Thyroid gland (tissue), 4 donors: ENCODE measurements around the gene TAF7.

Experiments
- POLR2A ChIP-seq, 2 donors: fragments of 450-650 bp; IDR thresholded peaks; one replicate each; pipeline ENCODE4 v1.6.1; 2017; ENCODE audit warnings: antibody characterized with exemption in 2 of 2, mild to moderate bottlenecking in 2 of 2, moderate library complexity in 1 of 2
- TF ChIP-seq, protein P1 (sequence below), 6 experiments: fragments of 200-600 bp in 3 of 6; fragments of 450-650 bp in 3 of 6; sonication (generic) in 3 of 6; IDR thresholded peaks; one replicate each; pipeline ENCODE4 v1.5.1; 2016 to 2019; ENCODE audit warnings: antibody characterized with exemption in 6 of 6, mild to moderate bottlenecking in 2 of 6, inconsistent platforms in 1 of 6, moderate library complexity in 1 of 6

DNA sequence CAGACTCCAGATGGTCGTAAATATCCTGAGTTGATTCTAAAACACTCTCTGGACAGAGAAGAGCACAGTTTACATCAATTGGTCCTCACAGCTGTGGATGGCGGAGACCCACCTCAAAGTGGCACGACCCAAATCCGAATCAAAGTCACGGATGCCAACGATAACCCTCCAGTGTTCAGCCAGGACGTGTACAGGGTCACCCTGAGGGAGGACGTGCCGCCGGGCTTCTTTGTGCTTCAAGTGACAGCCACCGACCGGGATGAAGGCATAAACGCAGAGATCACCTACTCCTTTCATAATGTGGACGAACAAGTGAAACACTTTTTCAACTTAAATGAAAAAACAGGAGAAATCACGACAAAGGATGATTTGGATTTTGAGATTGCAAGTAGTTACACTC lies 40.1 kb upstream of the TAF7 start:
- TF ChIP-seq, protein P1, sequence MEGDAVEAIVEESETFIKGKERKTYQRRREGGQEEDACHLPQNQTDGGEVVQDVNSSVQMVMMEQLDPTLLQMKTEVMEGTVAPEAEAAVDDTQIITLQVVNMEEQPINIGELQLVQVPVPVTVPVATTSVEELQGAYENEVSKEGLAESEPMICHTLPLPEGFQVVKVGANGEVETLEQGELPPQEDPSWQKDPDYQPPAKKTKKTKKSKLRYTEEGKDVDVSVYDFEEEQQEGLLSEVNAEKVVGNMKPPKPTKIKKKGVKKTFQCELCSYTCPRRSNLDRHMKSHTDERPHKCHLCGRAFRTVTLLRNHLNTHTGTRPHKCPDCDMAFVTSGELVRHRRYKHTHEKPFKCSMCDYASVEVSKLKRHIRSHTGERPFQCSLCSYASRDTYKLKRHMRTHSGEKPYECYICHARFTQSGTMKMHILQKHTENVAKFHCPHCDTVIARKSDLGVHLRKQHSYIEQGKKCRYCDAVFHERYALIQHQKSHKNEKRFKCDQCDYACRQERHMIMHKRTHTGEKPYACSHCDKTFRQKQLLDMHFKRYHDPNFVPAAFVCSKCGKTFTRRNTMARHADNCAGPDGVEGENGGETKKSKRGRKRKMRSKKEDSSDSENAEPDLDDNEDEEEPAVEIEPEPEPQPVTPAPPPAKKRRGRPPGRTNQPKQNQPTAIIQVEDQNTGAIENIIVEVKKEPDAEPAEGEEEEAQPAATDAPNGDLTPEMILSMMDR (IDR thresholded peaks at IDR 0.05): no peak
- TF ChIP-seq POLR2A (IDR thresholded peaks at IDR 0.05): no peak
